IPS-20b (cell line): Measurements from ENCODE around the gene DSCAM.

Experiments
- H3K27ac ChIP-seq: one replicate; pipeline ENCODE4 v1.5.1; 2013; ENCODE audit warnings: low read length
- H3K27me3 ChIP-seq: 2 replicates; pipeline ENCODE4 v1.6.1; 2013; ENCODE audit warnings: mild to moderate bottlenecking, low read length, inconsistent platforms; ENCODE audit not compliant: insufficient read depth
- H3K36me3 ChIP-seq: 2 replicates; pipeline ENCODE4 v1.6.1; 2013; ENCODE audit warnings: low read depth, mild to moderate bottlenecking, inconsistent platforms, low read length, moderate library complexity; ENCODE audit not compliant: insufficient read depth
- H3K4me1 ChIP-seq: 2 replicates; pipeline ENCODE4 v1.6.1; 2013; ENCODE audit warnings: mild to moderate bottlenecking, control low read depth, inconsistent platforms, low read length, moderate library complexity; ENCODE audit not compliant: insufficient read depth
- H3K4me3 ChIP-seq: 2 replicates; pipeline ENCODE4 v1.5.1; 2013; ENCODE audit warnings: mild to moderate bottlenecking, low read length, inconsistent platforms
- H3K9ac ChIP-seq: 2 replicates; pipeline ENCODE4 v1.6.1; 2013; ENCODE audit warnings: low read depth, mild to moderate bottlenecking, inconsistent platforms, low read length, moderate library complexity
- H3K9me3 ChIP-seq: 2 replicates; pipeline ENCODE4 v1.6.1; 2013; ENCODE audit warnings: mild to moderate bottlenecking, low read depth, low read length, inconsistent platforms; ENCODE audit not compliant: insufficient read depth

The DSCAM gene

GRCh38 chr21:40250514-40251294 is 596.3 kb downstream of the DSCAM start:
- no peaks in the 10 kb centered on the region for H3K4me1 ChIP-seq
- no peak overlapping the region for H3K27ac ChIP-seq
- H3K4me3 ChIP-seq = no peak overlapping the region
- no peak overlapping the region for H3K9ac ChIP-seq
- peaks cover 32% of the 10 kb centered on the region for H3K9me3 ChIP-seq
- no peaks in the 10 kb centered on the region for H3K27me3 ChIP-seq
- H3K36me3 ChIP-seq = no peaks in the 10 kb centered on the region

DNA sequence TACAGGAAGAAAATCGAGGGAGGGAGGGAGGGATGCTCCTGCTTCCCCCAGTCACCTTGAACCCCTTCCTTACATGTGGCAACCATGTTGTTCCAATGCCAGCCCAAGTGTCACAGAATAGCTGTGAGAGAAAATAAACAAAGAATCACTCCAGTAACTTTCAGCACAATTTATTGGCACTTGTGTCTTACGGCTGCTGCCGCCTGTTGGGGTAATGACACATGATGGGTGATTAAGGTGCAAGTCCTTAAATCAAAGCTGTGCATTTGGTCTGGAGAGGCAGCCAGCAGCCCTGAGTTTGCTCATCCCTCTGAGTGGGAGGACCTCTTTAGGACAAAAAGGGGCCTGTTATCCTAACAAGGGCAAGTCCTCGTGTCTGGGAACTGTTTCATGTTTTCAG is 602.0 kb downstream of the DSCAM start:
- Histone ChIP-seq H3K4me3 (no peak overlapping the region), H3K27me3 (no peaks in the 10 kb centered on the region), H3K27ac (no peak overlapping the region), H3K9ac (no peak overlapping the region), H3K36me3 (no peaks in the 10 kb centered on the region), H3K9me3 (peaks cover 23% of the 10 kb centered on the region), H3K4me1 (no peaks in the 10 kb centered on the region)

DNA sequence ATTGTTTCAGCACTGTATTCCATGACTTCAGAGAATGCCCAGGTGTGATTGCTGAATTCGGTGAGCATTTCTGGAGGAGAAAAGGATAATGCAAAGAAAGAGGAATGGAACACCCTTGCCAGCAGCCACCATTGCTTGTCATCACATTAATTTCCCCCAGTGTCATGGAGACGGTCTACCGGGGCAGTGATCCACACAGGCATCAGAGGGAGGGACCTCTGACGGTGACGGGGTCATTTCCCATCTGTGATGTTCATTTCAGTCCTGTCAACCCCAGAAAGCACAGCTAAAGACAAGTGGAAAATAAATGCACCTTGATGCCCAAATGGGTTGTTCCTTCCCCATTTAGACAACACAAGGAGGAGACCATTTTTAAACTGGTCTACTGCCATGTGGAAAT is 603.3 kb downstream of the DSCAM start:
- Histone ChIP-seq H3K4me3 (no peak overlapping the region), H3K27me3 (no peaks in the 10 kb centered on the region), H3K4me1 (no peaks in the 10 kb centered on the region), H3K27ac (no peak overlapping the region), H3K9ac (no peak overlapping the region), H3K36me3 (no peaks in the 10 kb centered on the region), H3K9me3 (peaks cover 18% of the 10 kb centered on the region)

DNA sequence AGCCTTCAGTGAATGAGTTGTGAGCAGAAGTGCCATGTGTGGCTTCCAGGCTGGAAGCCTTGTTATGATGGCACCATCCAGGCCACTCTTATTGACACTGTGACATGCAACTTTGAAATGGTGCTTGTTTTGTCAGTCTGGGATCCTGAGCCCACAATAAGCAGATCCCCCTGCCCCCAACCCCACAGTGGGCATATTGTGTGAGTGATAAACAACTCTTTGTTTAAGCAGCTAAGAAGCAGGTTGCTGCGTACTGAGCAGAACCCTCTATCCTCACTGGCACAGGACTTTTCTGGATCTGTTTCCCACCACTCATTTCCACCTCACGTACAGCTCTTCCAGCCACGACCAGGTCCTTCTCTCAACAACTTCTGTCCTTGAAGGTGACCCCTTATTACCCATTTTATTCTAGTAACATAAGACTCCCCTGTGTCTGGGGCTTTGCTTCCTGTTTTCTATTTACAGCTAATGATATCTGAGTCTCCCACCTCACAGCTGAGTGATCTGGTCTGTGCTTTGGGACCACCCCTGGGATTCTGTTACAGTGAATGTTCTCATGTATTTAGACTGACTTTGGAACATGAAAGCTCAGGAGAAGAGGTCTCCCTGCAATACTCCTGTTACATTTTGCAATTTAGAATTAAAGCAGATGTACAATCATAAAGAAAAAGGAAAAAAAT is 604.2 kb downstream of the DSCAM start:
- Histone ChIP-seq H3K36me3 (no peaks in the 10 kb centered on the region), H3K27ac (no peak overlapping the region), H3K9ac (no peak overlapping the region), H3K9me3 (peaks cover 13% of the 10 kb centered on the region), H3K4me1 (no peaks in the 10 kb centered on the region), H3K4me3 (no peak overlapping the region), H3K27me3 (no peaks in the 10 kb centered on the region)

- no peak overlapping the region for H3K9ac ChIP-seq
- no peaks in the 10 kb centered on the region for H3K27me3 ChIP-seq
- H3K9me3 ChIP-seq = no peaks in the 10 kb centered on the region
- no peak overlapping the region for H3K4me3 ChIP-seq
- H3K27ac ChIP-seq = no peak overlapping the region
- no peaks in the 10 kb centered on the region for H3K4me1 ChIP-seq
- no peaks in the 10 kb centered on the region for H3K36me3 ChIP-seq
Observed at GRCh38 chr21:40235528-40235927, 611.4 kb downstream of the DSCAM start.

GRCh38 chr21:40231979-40232378 is 615.0 kb downstream of the DSCAM start:
- Histone ChIP-seq H3K9ac (no peak overlapping the region), H3K4me3 (no peak overlapping the region), H3K36me3 (no peaks in the 10 kb centered on the region), H3K27me3 (no peaks in the 10 kb centered on the region), H3K4me1 (peaks cover 10% of the 10 kb centered on the region; the same call in 1 of the 2 replicates), H3K27ac (no peak overlapping the region), H3K9me3 (no peaks in the 10 kb centered on the region)

- Histone ChIP-seq H3K4me3 (no peak overlapping the region), H3K36me3 (no peaks in the 10 kb centered on the region), H3K9me3 (no peaks in the 10 kb centered on the region), H3K27me3 (no peaks in the 10 kb centered on the region), H3K27ac (no peak overlapping the region), H3K4me1 (peaks cover 10% of the 10 kb centered on the region; the same call in 1 of the 2 replicates), H3K9ac (no peak overlapping the region)
Observed at GRCh38 chr21:40227096-40227495, 619.9 kb downstream of the DSCAM start.

DNA sequence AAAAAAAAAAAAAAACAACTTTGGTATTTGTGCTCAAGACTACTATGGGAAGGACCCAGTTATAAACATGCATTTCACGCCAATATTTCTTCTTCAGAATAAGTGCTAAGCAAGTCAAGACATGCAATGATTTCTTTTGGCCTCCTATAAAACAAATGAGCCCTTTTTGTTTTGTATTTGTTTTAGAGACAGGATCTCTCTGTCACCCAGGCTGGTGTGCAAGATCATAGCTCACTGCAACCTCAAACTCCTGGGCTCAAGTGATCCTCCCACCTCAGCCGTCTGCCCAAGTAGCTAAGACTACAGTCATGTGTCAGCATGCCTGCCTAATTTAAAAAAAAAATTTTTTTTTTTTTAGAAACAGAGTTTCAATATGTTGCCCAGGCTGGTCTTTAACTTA is 631.0 kb downstream of the DSCAM start:
- Histone ChIP-seq H3K27ac (no peak overlapping the region), H3K4me3 (no peak overlapping the region), H3K9ac (no peak overlapping the region), H3K9me3 (no peaks in the 10 kb centered on the region), H3K36me3 (no peaks in the 10 kb centered on the region), H3K27me3 (no peaks in the 10 kb centered on the region), H3K4me1 (no peaks in the 10 kb centered on the region)

GRCh38 chr21:40210251-40210650 is 636.7 kb downstream of the DSCAM start:
- no peak overlapping the region for H3K4me3 ChIP-seq
- no peaks in the 10 kb centered on the region for H3K9me3 ChIP-seq
- no peak overlapping the region for H3K27ac ChIP-seq
- no peaks in the 10 kb centered on the region for H3K4me1 ChIP-seq
- no peaks in the 10 kb centered on the region for H3K36me3 ChIP-seq
- H3K27me3 ChIP-seq = no peaks in the 10 kb centered on the region
- no peak overlapping the region for H3K9ac ChIP-seq

DNA sequence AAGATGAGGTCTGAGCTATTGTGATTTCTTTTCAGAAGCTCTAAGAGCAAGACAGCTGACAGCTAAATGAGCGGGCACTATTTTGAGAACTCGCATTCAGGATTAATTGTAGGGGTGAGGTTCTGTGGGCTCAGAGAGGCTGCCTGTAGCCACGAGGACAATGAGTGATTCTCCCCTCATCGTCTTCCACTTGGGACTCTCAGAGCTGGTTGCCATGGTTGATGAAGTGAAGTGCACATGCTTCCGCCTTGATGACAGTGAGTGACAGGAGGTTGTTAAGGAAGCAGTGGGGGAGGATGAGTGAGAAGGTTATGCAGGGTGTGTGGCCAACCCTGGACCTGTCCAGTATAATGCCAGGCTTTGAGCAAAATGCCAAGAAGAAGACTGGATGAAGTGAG is 638.0 kb downstream of the DSCAM start:
- H3K9ac ChIP-seq = no peak overlapping the region
- H3K27me3 ChIP-seq = no peaks in the 10 kb centered on the region

GRCh38 chr21:40208206-40208947 is 638.6 kb downstream of the DSCAM start:
- Histone ChIP-seq H3K27ac (no peak overlapping the region), H3K9ac (no peak overlapping the region), H3K36me3 (no peaks in the 10 kb centered on the region), H3K27me3 (no peaks in the 10 kb centered on the region), H3K4me3 (no peak overlapping the region), H3K4me1 (no peaks in the 10 kb centered on the region), H3K9me3 (no peaks in the 10 kb centered on the region)

More for the DNA sequence above, 638.0 kb downstream of the DSCAM start:
- H3K4me3 ChIP-seq = no peak overlapping the region
- H3K27ac ChIP-seq = no peak overlapping the region
- H3K4me1 ChIP-seq = no peaks in the 10 kb centered on the region
- no peaks in the 10 kb centered on the region for H3K36me3 ChIP-seq
- H3K9me3 ChIP-seq = no peaks in the 10 kb centered on the region
